ENCODE results near the gene OSBPL8.
"Not testable (repeated sequence)": the region's sequence is repeated elsewhere in the genome, so short reads cannot be mapped to it uniquely, and the experiment has no call there.

Gene OSBPL8

DNA sequence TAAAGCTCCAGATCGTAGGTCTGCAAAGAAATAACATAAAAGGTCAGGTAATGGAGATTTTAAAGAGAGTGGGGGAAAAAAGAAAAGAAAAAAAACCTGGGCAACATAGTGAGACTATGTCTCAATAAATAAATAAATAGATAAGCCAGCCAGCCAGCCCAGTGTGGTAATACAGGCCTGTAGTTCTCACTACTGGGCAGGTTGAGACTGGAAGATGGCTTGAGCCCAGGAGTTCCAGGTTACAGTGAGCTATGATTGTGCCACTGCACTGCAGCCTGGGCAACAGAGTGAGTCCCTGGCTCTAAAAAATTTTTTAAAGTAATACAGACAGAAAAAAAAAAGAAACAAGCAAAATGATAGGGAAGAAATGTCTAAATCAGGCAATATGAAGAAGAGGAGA, 168.1 kb downstream of the OSBPL8 start:
- no peak for DNase-seq (ENCODE audit: low read depth)
- H3K4me3 ChIP-seq (ENCODE audit: low read depth, low read length): no peak overlapping the region

DNA sequence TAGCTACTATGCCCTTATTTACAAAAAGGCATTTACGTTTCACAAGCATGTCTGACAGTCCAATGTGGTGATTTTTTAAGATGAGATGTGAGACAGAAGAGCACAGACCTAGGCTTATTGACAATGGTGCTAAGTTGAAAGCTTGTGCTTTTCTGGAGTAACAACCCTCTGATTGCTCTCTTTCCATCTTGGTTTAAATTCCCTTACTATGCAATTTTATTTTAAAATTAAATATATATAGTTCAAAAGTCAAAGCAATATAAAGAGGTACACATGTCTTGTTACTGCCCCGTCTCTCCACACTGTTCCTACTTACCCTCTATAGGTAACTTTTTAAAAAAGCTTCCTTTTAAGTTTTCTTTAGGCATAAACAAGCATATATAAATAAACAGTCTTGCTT, 172.0 kb downstream of the OSBPL8 start:
- H3K4me3 ChIP-seq (ENCODE audit: low read depth, low read length): no peak overlapping the region
- no peak for DNase-seq (ENCODE audit: low read depth)

- no peak for DNase-seq (ENCODE audit: low read depth)
- H3K4me3 ChIP-seq (ENCODE audit: low read depth, low read length): no peak overlapping the region
Observed at GRCh38 chr12:76384560-76384959, 175.0 kb downstream of the OSBPL8 start.

DNA sequence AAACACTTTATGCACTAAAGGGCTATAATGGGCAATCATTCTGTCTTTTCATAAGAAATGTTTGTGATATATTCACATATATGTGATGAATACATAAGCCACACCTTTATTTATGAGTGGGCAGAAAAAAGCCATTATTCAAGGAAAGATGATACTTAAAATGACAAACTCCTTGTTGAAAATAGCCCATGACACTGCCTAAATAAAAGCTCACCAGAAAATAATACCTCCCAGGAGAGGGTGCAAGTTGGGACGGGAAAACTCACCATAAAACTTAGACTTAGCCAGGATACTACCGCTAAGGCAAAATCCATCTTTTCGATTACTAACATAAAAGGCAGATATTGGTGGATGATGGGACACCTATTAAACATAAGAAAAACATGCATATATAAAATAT, 175.6 kb downstream of the OSBPL8 start:
- H3K4me3 ChIP-seq (ENCODE audit: low read depth, low read length): no peak overlapping the region
- DNase-seq (ENCODE audit: low read depth): no peak

DNA sequence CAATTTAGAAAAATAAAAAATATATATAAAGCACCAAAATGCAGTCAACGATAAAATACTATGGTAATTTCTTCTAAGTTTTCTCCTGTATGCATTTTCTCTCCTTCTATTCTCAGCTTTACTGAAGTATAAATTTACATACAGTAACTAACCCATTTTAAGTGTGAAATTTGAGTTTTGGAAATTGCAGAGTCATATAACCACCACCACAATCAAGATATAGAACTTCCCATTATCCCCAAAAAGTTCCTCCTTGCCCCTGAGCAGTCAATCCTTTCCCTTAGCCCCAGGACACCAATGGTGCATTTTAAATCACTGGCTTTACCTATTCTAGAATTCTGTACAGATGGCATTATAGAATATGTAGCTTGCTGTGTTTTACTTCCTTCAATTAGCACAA, 180.3 kb downstream of the OSBPL8 start:
- DNase-seq (ENCODE audit: low read depth): no peak
- H3K4me3 ChIP-seq (ENCODE audit: low read depth, low read length): no peak overlapping the region

DNA sequence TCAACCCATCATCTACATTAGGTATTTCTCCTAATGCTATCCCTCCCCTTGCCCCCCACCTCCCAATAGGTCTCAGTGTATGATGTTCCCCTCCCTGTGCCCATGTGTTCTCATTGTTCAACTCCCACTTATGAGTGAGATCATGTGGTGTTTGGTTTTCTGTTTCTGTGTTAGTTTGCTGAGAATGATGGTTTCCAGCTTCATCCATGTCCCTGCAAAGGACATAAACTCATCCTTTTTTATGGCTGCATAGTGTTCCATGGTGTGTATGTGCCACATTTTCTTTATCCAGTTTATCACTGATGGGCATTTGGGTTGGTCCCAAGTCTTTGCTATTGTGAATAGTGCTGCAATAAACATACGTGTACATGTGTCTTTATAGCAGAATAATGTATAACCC, 182.7 kb downstream of the OSBPL8 start:
- not testable (repeated sequence) for DNase-seq (ENCODE audit: low read depth); H3K4me3 ChIP-seq (ENCODE audit: low read depth, low read length)

DNA sequence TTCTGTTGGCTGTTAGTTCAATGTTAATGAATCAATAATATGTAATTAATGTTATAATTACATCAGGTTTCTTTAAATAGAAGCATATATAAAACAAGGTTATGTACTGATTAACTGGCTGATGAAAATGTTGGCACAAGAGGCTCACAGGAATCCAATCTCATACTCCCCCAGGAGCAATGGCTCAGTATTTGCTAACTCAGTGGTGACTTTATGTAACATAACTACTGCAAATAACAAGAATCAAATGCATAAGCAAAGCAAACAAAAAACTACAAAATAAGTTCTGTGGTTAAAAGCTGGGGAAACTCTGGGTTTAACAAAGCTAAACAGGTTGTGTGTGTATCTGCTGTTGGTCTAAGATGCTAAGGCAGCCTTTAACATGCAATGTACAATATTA, 183.6 kb downstream of the OSBPL8 start:
- DNase-seq (ENCODE audit: low read depth): no peak
- H3K4me3 ChIP-seq (ENCODE audit: low read depth, low read length): no peak overlapping the region

- DNase-seq (ENCODE audit: low read depth): no peak
- no peak overlapping the region for H3K4me3 ChIP-seq (ENCODE audit: low read depth, low read length)
Observed at GRCh38 chr12:76375470-76375869, 184.1 kb downstream of the OSBPL8 start.

DNA sequence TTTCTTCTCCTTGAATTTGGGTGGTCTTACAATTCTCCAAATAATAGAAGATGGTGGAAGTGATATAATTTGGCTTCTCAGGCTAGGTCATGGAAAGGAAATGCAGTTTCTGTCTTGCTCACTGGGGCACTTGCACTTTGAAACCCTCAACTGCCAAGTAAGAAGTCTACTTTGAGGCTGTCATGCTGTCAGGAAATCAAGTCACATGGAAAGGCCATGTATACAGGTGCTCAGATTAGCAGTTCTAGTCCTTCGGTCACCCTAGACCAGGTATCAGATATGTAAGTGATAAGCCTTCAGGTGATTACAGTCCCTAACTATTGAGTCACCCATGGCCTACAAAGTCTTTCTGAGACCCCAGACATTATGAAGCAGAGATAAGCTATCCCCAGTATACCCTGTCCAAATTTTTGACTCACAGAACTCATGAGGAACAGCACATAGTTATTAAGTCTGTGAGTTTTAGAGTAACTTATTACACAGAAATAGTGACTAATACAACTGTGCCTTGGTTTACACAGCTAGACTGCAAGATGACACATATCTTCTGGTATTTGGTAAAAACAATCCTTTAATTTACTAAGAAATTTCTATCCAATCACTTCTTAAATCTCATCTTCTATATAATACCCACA, 185.1 kb downstream of the OSBPL8 start:
- DNase-seq (ENCODE audit: low read depth): no peak
- H3K4me3 ChIP-seq (ENCODE audit: low read depth, low read length): no peak overlapping the region

DNA sequence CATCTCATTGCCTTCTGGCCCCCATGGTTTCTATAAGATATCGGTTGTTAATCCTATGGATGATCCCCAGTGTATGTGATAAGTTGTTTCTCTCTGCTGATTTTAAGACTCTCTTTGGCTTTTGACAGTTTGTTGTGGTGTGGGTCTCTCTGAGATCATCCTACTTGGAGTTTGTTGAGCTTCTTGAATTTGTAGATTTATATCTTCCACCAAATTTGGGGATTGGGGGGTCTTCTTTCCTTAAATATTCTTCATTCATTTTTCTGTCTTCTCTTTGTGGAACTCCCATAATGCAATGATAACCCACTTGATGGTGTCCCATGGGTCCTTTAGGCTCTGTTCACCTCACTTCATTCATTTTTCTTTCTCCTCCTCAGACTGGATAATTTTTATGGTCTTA, 191.3 kb downstream of the OSBPL8 start:
- no peak for DNase-seq (ENCODE audit: low read depth)
- no peak overlapping the region for H3K4me3 ChIP-seq (ENCODE audit: low read depth, low read length)

DNA sequence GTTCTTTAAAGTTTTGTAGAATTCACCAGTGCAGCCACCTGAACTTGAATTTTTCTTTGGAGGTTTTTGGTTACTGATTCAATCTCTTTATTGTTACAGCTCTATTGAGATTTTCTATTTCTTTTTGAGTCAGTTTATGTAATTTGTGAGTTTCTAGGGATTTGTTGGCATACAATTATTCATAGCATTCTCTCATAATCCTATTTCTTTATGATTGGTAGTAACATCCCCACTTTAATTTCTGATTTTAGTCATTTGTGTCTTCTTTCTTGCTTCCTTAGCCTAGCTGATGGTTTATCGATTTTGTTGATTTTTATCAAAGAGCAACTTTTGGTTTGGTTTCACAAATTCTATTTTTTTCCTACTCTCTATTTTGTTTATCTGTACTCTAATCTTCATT, 193.4 kb downstream of the OSBPL8 start:
- H3K4me3 ChIP-seq (ENCODE audit: low read depth, low read length): no peak overlapping the region
- DNase-seq (ENCODE audit: low read depth): no peak

DNA sequence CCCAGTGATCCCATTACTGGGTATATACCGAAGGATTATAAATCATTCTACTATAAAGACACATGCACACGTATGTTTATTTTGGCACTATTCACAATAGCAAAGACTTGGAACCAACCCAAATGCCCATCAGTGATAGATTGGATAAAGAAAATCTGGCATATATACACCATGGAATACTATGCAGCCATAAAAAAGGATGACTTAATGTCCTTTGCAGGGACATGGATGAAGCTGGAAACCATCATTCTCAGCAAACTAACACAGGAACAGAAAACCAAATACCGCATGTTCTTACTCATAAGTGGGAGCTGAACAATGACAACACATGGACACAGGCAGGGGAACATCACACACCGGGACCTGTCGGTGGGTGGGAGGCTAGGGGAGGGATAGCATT, 195.4 kb downstream of the OSBPL8 start:
- not testable (repeated sequence) for H3K4me3 ChIP-seq (ENCODE audit: low read depth, low read length); DNase-seq (ENCODE audit: low read depth)

DNA sequence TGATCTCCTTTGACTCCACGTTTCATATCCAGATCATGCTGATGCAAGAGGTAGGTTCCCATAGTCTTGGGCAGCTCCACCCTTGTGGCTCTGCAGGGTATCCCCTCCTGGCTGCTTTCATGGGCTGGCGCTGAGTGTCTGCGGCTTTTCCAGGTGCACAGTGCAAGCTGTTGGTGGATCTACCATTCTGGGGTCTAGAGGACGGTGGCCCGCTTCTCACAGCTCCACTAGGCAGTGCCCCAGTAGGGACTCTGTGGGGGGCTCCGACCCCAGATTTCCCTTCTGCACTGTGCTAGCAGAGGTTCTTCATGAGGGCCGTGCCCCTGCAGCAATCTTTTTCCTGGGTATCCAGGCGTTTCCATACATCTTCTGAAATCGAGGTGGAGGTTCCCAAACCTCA, 199.3 kb downstream of the OSBPL8 start:
- DNase-seq (ENCODE audit: low read depth): no peak
- no peak overlapping the region for H3K4me3 ChIP-seq (ENCODE audit: low read depth, low read length)

- DNase-seq (ENCODE audit: low read depth): no peak
- no peak overlapping the region for H3K4me3 ChIP-seq (ENCODE audit: low read depth, low read length)
Observed at GRCh38 chr12:76356071-76356470, 203.5 kb downstream of the OSBPL8 start.

- peak within 1 kb of the TSS; percentile 87 for H3K4me3 ChIP-seq (ENCODE audit: low read depth, low read length)
- peak; percentile 77 for DNase-seq (ENCODE audit: low read depth)
Observed at GRCh38 chr12:76348079-76348901, 211.3 kb downstream of the OSBPL8 start, which contains the start of gene BBS10. Gene BBS10 (minus strand): TSS chr12:76348415. CDS start chr12:76348358, 57 bp downstream.

GRCh38 chr12:76346798-76347420, 212.7 kb downstream of the OSBPL8 start:
- peak overlapping the region; percentile 87 for H3K4me3 ChIP-seq (ENCODE audit: low read depth, low read length)
- DNase-seq (ENCODE audit: low read depth): peak; percentile 25

DNA sequence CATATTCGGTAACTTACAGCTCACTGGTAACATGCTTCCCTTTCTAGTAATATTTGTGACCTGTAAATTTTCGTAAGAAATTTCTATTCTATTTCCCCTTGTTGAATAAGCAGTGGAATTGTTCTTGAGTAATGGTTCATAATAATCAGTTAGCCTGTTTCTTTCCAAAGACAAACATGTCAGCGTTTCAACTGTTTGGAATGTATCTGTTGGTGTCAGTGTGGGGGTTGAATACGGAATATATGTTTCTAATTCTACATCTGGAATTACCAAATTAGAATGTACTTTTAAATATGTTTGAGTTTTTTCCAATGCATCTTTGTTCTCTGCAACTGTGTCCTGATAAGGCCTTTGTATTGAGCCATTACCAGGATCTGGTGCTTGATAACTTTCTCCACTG, 213.3 kb downstream of the OSBPL8 start:
- DNase-seq (ENCODE audit: low read depth): no peak
- no peak overlapping the region for H3K4me3 ChIP-seq (ENCODE audit: low read depth, low read length)

GRCh38 chr12:76345569-76345968, 214.0 kb downstream of the OSBPL8 start:
- no peak overlapping the region for H3K4me3 ChIP-seq (ENCODE audit: low read depth, low read length)
- no peak for DNase-seq (ENCODE audit: low read depth)

- DNase-seq (ENCODE audit: low read depth): no peak
- H3K4me3 ChIP-seq (ENCODE audit: low read depth, low read length): no peak overlapping the region
Observed at GRCh38 chr12:76341436-76342030, 218.0 kb downstream of the OSBPL8 start.

All from skeletal muscle cell (primary cell).